Measurements from ENCODE around the gene CCDC97. TPM values are rescaled to one million over a fixed set of nuclear protein-coding genes. Genes with fewer than 3 reads are reported as not detected.

The CCDC97 gene
- total RNA-seq, 1 donor from 2014 or later, result 35.9 TPM

DNA sequence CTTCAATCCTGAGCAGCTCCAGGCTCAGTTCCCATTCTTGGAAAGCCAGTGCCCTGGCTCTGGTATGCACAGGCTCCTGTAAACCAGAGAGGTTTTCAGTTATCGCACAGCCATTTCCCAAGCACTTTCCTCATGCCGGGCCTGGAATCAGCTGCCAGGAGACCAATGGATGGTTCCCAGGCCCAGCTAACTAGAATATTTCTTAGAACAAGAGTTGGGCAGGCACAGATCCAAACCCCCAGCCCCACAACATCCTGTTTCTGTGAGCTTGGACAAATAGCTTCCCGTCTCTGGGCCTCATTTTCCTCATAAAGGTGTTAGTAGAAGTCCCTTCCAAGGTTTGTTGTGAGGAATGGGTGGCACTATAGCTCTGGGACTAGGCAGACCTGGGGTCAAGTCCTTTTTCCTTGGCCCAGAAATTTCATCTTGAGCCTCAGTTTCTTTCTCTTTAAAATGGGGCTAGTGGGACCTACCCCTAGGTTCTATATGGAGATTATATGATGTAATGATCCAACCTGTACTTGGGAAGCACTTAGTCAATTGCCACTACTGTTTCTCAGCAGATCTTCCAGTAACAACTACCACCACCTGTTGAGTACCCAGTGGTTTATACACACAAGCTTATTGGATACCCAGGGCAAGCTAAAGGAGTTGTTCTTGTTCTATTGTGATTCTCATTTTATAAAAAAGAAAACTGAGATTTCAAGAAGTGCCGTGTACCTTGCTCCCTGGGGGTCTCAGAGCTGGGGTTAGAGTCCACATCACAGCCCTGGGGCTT, 5.1 kb upstream of the CCDC97 start:
- H3K4me3 Mint-ChIP-seq (ENCODE audit: unreplicated experiment), result no peak overlapping the region
- no peak for DNase-seq (ENCODE audit: extremely low spot score, unreplicated experiment)
- H3K27ac Mint-ChIP-seq (ENCODE audit: unreplicated experiment), result peak overlapping the region; percentile 31
- H3K9me3 Mint-ChIP-seq (ENCODE audit: unreplicated experiment), result no peaks in the 10 kb centered on the region
- peaks cover 44% of the 10 kb centered on the region for H3K36me3 Mint-ChIP-seq (ENCODE audit: unreplicated experiment)
- TF ChIP-seq, protein P1, sequence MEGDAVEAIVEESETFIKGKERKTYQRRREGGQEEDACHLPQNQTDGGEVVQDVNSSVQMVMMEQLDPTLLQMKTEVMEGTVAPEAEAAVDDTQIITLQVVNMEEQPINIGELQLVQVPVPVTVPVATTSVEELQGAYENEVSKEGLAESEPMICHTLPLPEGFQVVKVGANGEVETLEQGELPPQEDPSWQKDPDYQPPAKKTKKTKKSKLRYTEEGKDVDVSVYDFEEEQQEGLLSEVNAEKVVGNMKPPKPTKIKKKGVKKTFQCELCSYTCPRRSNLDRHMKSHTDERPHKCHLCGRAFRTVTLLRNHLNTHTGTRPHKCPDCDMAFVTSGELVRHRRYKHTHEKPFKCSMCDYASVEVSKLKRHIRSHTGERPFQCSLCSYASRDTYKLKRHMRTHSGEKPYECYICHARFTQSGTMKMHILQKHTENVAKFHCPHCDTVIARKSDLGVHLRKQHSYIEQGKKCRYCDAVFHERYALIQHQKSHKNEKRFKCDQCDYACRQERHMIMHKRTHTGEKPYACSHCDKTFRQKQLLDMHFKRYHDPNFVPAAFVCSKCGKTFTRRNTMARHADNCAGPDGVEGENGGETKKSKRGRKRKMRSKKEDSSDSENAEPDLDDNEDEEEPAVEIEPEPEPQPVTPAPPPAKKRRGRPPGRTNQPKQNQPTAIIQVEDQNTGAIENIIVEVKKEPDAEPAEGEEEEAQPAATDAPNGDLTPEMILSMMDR (IDR thresholded peaks at IDR 0.05), result no peak
- no peaks in the 10 kb centered on the region for H3K27me3 Mint-ChIP-seq (ENCODE audit: unreplicated experiment)
- peaks cover 22% of the 10 kb centered on the region for H3K4me1 Mint-ChIP-seq (ENCODE audit: unreplicated experiment)

DNA sequence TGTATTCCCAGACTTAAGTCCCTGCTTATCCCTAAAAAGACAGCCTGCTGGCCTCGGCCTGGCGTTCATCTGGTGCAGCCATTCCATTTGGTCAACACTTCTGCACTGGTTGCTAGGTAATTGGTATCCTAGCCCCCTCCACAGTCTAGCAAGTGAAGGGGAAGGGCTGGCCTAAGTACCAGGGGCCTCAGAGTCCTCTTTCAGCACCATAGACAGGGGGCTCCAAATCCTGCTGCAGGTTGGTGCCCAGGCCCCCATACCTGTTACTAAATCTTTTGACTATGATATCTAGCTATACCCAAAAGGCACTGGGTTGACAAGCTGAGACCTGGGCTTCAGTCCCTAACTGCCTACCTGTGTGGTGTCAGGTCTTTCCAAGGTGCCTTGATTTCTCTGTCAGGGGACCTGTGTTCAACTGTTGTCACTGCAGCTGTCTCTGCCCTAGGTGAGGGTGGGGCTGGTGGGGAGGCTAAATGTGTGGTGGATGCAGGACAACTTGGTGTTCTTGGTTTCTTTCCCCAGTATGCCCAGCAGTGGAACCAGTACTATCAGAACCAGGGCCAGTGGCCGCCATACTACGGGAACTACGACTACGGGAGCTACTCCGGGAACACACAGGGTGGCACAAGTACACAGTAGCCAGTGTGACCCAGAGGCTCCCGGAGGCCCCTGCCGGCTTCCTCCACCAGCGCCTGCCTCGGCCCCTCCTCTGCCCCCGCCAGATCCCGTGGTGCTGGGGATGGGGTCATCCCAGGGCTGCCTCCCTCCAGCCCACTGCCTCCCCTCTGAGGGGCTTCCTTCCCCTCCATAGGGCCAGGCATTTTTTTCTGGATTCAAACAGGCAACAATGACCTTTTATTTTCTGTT, 3.8 kb upstream of the CCDC97 start:
- peaks cover 37% of the 10 kb centered on the region for H3K36me3 Mint-ChIP-seq (ENCODE audit: unreplicated experiment)
- no peaks in the 10 kb centered on the region for H3K9me3 Mint-ChIP-seq (ENCODE audit: unreplicated experiment)
- DNase-seq (ENCODE audit: extremely low spot score, unreplicated experiment), result no peak
- no peaks in the 10 kb centered on the region for H3K27me3 Mint-ChIP-seq (ENCODE audit: unreplicated experiment)
- no peak overlapping the region for H3K4me3 Mint-ChIP-seq (ENCODE audit: unreplicated experiment)
- TF ChIP-seq, protein P1 (IDR thresholded peaks at IDR 0.05), result no peak
- H3K4me1 Mint-ChIP-seq (ENCODE audit: unreplicated experiment), result peaks cover 27% of the 10 kb centered on the region
- H3K27ac Mint-ChIP-seq (ENCODE audit: unreplicated experiment), result no peak overlapping the region

DNA sequence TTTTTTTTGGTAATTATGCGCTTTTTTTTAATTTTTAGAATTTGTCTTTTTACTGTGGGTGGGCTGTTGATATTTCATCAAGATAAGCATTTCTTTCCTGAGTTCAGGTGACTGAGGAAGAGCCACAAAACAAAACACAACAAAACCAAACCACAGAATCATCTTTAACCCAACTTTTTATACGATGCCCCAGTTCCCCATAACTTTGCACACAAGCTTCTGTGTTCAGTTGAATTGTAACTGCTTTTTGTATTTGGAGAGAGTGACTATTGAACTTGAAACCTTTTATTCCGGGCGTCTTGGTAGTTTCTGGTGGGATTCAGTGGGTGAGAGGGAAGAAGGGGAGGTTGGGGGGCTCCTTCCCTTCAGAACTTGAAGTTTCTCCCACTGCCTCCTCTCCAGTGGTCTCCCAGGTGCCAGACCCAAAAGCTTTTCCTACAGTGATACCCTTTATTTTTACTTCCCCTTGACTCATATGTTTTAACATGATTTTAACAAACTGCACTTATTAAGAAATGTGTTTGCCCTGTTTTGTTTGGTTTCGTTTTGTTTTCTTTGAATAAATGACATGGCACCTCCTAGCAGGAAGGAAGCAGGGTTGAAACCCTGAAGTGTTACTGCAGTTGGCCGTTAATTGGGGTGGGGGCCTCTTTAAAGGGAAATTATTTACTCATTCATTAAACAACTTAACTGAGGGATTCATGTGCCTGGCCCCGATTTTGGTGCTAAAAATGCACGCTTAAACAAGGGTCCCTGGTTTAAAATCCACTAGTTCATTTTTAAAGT, 2.7 kb upstream of the CCDC97 start:
- Mint-ChIP-seq H3K36me3 (ENCODE audit: unreplicated experiment) (peaks cover 29% of the 10 kb centered on the region), H3K4me3 (ENCODE audit: unreplicated experiment) (no peak overlapping the region), H3K27me3 (ENCODE audit: unreplicated experiment) (no peaks in the 10 kb centered on the region), H3K9me3 (ENCODE audit: unreplicated experiment) (no peaks in the 10 kb centered on the region), H3K4me1 (ENCODE audit: unreplicated experiment) (peaks cover 39% of the 10 kb centered on the region), H3K27ac (ENCODE audit: unreplicated experiment) (peak overlapping the region; percentile 100)
- TF ChIP-seq, protein P1 (IDR thresholded peaks at IDR 0.05), result no peak
- DNase-seq (ENCODE audit: extremely low spot score, unreplicated experiment), result no peak

DNA sequence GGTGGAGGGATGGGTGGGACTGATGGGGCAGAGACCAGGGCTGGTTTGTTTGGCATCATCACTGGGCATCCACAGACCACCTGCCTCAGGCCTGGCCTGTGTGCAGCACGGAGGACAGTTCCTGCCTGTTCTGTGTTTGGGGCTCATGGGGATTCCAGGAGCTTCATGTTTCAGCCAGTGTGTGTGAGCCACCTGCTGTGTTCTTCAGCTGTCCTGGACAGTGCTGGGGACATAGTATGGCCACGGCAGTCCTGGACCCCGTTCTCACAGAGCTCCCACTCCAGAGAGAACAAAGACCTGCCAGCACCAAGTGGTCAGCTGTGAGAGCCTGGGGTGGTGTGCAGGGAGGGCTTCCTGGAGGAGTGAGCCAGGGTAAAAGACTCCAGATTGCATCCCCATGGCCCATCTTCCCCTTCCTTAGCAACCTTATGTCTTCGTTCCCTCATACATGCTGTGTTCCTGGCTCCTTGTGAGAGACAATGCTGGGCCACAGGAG, 2.0 kb upstream of the CCDC97 start:
- DNase-seq (ENCODE audit: extremely low spot score, unreplicated experiment), result no peak
- H3K27me3 Mint-ChIP-seq (ENCODE audit: unreplicated experiment), result no peaks in the 10 kb centered on the region
- TF ChIP-seq, protein P1 (IDR thresholded peaks at IDR 0.05), result no peak
- H3K4me3 Mint-ChIP-seq (ENCODE audit: unreplicated experiment), result no peak overlapping the region
- peaks cover 26% of the 10 kb centered on the region for H3K36me3 Mint-ChIP-seq (ENCODE audit: unreplicated experiment)
- H3K27ac Mint-ChIP-seq (ENCODE audit: unreplicated experiment), result peak overlapping the region; percentile 100
- H3K4me1 Mint-ChIP-seq (ENCODE audit: unreplicated experiment), result peaks cover 46% of the 10 kb centered on the region
- H3K9me3 Mint-ChIP-seq (ENCODE audit: unreplicated experiment), result no peaks in the 10 kb centered on the region

Measured in osteocyte (in vitro differentiated cells).